DMS153 treated with DMSO at 0.1 percent for 48 hours (cell line): ENCODE results near the gene SPATA20.
A peak's percentile ranks its signal among the peaks of the same experiment; 100 is the strongest.

ENCODE experiments used
- DNase-seq: peaks from one replicate; lab custom pipeline; 2025; ENCODE audit not compliant: unreplicated experiment; lab: John Stamatoyannopoulos, UW

Gene SPATA20

DNA sequence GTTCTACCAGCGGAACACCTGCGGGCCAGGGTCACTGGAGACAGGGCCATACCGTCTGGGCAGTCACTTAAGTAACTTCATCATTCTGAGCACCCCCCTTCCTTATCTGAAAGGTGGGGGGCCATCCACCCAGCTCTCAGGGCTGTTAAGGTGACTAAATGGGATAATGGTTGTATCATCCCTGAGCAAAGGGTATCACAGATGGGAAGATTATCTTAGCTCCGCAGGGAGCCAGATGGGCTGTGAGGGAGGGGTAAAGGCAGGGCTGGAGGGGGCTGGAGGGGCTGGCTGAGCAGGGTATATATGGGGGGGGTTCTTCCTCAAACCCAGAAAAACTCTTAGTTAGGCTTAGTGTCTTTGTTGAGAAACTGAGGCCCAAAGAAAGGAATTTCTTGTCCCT is 10.7 kb downstream of the SPATA20 start:
- no peak for DNase-seq

DNA sequence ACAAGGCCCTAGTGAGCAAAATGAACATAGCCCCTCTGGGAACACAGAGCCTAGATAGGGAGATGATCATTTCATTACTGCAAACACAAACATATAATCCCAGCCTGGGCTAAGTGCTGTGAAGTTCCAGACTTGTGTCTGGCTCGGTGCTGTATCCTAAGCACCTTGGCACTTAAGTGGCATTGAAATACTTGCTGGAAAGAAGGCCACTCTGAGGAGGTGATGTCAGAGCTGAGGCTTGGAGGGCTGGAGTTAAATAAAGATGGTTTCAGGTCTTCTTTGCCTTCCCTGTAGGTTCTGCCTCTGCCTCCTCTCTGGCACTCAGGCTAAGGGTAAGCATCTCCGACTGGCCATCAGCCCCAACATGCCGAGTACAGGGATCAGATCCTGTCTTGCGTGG is 11.1 kb downstream of the SPATA20 start:
- no peak for DNase-seq

DNA sequence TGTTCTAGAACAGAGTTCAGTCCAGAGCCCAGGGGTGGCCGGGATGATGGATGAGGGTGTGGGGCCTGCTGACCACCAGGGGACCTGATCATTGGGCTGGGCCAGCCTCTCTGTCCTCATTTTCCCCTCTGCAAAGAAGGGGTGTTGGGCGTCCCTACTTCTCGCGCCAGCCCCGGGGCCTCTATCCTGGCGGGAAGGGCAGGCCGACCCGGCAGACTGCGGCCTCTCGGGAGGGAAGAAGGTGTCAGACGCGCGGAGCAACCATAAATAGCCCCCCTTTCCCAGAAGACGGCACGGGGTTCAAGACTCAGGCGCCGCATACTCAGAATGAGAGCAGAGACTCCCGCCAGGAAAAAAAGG is 11.6 kb downstream of the SPATA20 start:
- DNase-seq = no peak

DNA sequence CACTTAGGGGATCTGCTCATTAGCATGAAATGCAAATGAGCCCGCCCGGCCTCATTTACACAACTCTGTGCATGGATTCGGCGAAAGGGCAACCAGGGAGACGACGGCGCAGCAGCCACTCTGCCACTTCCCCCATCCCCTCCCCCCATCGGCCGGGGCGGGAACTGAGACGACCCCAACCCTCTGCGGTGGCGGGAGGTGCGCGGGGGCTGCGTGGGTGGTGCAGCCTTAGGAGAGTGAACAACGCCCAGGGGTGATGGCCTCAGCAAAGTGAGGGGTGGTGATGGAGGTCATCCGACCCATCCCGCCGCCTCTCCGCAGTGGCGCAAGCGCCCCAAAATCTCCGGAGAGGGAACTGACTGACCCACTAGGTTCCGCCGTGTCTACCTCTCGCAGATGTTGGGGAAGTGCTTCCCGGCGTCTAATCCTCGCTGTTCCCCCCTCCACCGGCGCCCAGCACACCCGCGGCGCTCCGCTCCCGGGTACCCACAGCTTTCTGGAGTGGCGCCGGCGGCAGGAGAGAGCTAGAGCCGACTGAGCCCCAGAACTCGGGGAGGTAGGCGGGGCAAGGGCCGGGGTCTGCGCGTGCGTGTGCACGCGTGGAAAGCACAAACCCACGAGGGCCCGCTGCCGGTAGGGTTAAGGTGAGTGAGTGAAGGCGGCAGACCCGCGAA is 12.1 kb downstream of the SPATA20 start:
- DNase-seq = no peak

DNA sequence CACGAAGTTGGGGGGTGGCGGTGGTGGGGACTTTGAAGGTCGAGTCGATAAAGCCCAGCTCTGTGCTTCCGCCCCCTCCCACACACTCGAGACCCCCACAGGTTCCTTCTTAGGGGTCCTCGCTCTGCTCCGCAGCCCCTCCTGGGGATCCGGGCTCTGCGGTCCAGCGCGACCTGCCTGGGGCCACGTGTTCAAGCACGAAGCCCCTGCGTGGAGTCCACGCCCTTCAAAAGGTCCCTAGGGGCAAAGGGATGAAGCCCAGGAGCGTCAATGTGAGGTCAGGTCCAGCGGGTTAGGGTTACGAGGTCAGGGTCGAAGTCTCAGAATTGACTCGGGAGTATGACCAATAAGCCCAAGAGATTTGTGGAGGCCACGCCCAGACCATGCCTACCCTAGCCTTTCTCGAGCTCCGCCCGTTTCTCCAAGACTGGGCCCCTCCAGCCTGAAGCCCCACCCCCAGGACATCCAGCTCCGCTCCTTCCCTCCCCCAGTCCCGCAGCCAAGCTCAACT is 12.8 kb downstream of the SPATA20 start:
- no peak for DNase-seq

DNA sequence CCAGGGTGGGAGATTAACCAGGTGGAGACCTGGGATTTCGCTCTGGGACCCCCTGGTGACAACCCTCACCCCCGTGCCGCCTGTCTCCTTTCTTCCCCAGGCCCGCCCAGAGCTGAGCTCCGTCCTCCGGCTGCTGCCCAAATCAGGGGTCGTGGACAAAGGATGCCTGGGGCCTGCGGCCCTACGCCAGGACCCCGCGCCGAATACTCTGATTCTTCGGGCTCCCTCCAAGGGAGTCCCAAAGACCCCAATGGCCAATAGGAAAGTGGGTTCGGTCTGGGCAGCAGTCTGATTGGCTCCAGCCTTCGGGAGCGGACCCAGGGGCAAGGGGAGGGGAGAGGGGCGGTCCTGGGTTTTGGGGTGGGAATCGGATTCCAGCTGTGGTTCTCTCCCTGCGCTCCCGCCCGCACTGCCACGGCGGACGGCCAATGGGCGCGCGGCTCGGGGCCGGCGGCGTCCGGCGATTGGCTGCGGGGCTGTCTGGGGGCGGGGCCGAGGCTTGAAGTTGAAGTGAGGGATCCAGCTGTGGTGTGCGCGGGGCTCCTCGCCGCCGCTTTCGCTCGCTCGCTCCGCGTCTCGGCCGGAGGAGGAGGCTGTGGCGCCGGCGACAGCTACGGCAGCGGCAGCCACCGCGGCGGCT is 13.3 kb downstream of the SPATA20 start, which contains the start of gene CACNA1G:
Gene CACNA1G, plus strand, starts transcription at position 531 of the 640 bp plus-strand sequence. CDS start 745 bp downstream, outside the sequence.
- DNase-seq = peak; percentile 51

DNA sequence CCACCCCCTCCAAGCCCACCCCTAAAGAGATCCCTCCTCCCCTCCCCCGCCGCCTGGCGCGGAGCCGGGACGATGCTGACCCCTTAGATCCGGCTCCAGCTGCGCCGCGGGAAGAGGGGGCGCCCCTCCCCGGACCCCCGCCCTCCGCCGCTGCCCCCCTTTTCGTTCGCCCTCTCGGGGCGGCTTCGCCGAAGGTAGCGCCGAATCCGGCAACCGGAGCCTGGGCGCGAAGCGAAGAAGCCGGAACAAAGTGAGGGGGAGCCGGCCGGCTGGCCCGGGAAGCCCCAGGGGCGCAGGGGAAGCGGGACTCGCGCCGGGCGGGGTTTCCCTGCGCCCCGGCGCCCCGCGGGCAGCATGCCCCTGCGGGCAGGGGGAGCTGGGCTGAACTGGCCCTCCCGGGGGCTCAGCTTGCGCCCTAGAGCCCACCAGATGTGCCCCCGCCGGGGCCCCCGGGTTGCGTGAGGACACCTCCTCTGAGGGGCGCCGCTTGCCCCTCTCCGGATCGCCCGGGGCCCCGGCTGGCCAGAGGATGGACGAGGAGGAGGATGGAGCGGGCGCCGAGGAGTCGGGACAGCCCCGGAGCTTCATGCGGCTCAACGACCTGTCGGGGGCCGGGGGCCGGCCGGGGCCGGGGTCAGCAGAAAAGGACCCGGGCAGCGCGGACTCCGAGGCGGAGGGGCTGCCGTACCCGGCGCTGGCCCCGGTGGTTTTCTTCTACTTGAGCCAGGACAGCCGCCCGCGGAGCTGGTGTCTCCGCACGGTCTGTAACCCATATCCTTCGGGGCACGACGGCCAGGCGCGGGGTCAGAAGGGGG is 14.2 kb downstream of the SPATA20 start:
- no peak for DNase-seq

DNA sequence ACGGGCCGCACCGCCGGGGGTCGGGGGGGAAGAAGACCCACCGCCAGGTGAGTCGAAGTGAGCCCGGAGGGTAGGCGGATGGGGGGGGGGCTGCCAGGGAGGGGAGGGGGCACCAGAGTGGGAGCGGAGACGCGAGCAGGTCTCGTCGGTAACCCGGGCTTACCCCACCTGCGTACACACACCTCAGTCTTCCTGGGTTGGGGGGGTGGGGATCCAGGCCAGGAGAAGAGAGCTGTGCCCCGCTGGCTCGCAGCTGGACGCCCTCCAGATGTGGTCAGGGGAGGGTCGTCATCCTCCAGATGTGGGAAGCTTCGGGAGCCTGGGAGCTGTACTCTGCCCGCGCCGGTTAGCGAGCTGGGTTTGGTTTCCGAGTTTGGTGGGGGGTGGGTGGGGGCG is 14.8 kb downstream of the SPATA20 start:
- no peak for DNase-seq

DNA sequence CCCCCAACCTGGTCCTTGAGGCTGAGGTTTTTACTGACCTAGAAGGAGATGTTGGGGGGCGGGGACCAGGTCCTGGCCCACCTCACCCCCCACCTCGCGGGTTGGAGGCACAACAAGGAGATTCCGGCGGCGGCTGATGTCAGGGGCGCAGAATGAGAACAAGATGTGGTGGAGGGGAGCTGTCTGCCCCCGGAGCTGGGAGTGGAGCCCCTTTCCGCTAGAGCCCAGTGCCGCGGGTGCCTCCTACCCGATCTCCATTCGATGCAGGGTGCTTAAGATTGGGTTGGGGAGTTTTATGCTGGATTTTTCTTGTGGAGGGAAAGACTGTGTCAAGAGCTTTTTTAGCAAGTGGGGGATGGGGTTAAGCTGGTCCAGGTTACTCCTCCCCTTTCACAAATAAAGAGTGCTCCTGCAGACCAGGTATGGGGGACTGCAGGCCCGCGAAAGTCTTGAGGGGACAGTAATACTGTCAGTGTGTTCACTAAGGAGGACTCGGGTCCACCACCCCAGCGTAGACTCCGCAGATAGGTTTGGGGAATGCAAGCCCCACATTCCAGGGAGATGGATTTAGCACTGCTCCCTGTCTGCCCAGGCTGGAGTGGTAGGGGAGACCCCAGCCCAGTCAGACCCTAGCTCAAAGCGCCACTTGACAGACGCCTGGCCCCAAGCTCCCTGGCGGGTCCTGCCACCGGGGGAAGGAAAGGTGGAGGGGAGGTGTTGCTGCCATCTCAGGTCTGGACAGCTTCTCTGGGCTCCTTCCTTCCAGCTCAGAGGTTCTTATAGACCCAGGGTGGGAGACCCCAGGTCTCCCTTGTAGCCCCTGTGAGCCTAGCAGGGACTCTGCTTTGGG is 15.5 kb downstream of the SPATA20 start:
- DNase-seq = no peak

DNA sequence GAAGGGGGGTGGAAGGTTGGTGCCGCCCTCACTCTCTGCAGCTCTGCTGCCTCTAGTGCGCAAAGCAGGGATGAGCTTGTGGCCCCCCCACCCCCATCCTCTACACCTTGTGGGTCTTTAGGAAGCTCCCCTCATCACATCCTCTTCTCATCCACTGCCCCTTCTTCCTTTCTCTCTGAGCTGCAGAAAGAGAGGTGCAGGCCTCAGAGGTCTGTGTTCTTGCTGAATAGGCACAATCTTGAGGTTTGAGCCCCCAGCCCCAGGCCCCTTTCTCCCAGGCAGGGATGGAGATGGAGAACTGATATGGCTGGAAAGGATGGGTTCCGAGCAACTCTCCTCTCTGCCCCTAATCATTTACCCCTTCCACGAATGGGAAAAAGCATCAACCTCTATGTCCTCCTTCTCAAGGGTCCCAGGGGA is 16.1 kb downstream of the SPATA20 start:
- DNase-seq = no peak

DNA sequence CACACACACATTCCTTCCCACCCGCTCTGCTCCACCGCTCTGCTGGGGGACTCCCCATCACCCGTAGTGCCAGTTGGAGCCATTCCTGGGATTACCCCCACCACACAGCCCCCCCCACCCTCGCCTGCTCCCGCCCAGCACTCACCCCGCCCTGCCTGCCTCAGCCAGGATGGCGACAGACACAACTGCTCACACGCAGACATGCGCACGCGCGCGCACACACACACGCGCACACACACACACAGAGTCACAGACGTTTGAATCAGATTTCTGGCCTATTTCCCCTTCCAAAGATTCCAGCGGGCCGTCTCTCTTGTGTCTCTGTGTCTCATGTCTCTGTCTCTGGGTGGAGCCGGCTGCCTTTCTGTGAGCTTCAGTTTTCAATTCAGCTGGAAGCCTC is 17.9 kb downstream of the SPATA20 start:
- no peak for DNase-seq

DNA sequence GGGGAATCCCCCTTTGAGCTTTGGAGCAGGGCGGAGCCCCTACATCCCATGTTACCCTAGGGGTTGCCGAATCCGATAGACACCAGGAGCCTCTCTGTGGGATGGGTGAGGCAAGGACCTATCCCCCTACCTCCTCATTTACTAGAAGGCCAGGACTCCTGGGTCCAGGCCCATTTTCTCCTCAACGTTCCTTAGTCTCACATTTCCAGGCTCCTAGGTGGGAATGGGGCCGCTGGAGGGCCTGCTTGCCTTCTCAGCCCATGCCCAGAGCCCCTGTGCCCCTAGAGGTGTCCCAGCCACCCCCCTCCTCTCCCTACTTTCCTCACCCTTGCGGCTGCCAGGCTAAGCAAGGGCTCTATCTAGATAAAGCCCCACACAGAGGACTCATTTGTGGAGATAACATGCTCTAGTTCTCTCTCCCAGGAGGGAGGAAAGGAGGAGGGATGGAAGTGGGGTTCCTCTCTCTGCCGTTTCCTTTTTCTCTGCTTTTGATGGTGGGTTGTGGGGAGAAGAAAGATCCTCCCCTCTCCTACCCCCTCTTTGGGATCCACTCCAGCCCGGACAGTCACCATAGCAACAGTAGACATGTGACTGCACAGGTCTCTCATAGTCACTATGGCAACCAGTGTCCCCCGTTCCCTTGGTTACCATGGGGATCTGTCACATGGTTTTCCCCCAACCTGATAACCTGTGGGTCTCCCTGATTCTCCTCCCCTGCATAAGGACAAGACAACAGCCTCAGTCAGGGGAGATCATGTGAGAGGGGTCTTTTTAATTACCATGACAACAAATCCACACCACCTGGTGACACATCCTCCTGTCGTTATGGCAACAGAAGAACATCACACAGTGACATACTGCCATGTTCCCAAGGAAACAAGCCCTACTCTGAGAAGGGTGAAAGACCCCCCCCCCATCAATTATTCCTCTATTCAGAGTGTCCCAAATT is 18.7 kb downstream of the SPATA20 start:
- no peak for DNase-seq

DNA sequence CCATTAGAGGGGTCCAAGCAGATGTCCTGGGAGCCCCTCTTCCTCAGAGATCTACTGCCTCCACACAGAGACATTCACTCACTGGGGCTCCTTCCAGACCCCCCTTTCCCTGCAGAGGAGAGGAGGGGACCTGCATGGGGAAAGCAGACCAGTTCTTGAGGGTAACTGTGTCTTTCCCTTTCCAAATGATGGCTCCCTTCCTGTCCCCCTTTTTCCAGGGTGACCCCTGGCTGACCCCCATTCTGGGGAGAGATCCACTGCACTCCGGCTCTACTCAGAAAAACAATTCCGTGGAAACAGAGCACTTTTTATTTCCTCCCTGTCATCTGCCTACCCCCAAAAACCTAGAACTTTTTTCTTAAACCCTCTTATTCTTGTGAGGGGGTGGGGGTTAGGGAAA is 19.9 kb downstream of the SPATA20 start:
- DNase-seq = no peak

DNA sequence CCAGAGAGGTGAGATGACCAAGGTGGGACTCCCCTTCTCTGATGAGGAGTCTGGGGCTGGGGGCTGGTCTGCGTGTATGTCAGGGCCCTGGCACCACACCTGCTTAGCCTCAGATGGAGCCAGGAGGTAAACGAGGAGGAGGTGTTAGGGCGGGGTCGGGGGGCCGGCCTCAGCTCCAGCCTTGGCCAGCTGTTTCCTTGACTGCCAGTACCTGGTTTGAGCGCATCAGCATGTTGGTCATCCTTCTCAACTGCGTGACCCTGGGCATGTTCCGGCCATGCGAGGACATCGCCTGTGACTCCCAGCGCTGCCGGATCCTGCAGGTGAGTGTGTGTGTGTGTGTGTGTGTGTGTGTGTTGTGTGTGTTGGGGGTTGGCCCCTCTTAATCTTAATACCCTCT is 21.7 kb downstream of the SPATA20 start:
- no peak for DNase-seq

DNA sequence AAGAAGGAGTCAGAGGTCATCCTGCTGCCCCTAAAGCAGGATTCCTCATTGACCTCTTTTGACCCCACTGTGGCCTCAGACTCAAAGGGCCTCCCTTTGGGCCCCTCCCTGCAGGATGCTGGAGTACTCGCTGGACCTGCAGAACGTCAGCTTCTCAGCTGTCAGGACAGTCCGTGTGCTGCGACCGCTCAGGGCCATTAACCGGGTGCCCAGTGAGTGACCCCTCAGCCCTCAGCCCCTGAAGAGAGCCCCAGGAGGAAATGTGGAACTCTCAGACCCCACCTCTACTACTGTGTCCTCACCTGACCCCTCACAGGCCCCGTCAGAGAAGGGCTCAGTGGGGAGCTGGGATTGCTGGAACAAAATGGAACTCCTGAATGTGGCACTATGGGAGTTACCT is 22.6 kb downstream of the SPATA20 start:
- DNase-seq = no peak

DNA sequence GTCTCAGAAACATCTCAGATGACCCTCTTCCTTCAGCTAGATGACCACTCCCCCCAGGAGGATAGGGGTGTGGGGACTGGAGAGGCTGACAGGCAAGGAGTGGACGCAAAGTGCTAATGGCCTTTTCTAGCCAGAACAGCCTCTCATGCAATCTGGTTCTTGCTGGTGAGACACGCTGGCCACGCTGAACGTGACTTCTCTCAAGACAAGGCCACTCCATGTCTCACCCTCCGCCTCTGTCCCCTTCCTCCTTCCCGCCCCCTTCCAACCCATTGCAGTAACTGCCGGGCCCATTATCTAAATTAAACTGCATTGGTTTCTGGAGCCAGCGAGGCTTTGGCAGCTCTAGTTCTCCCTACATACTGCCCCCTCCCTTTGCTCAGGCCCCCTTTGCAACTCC is 23.1 kb downstream of the SPATA20 start:
- no peak for DNase-seq

DNA sequence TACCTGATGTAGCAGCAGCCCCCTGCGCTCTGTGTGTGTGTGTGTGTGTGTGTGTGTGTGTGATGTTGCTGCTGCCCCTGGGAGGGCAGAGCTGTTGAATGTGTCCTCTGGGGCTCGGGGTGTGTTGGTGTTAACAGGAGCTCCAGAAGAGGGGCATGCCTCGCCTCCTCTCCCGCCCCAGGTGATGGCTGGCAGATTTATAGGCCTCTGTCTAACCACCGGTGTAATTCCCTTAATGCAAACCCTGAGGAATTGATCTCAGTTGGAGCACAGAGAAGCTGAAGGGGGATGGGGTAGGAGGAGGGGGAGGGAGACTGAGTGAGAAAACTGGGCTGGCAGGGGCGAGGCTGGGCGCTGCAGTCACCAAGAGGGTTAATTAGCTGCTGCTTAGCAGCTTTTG is 23.6 kb downstream of the SPATA20 start:
- no peak for DNase-seq

DNA sequence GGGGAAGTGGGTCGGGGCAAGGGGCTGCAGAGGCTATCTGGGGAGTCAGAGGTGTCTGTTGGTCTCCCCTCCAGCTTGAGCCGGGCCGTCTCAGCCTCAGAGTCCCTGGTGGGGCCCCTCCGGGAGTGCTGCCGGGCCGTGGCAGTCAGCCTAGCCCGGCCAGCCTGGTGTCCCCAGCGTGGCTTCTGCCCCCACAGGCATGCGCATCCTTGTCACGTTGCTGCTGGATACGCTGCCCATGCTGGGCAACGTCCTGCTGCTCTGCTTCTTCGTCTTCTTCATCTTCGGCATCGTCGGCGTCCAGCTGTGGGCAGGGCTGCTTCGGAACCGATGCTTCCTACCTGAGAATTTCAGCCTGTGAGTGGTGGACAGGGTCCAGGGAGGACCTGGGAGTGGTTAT is 24.7 kb downstream of the SPATA20 start:
- no peak for DNase-seq

DNA sequence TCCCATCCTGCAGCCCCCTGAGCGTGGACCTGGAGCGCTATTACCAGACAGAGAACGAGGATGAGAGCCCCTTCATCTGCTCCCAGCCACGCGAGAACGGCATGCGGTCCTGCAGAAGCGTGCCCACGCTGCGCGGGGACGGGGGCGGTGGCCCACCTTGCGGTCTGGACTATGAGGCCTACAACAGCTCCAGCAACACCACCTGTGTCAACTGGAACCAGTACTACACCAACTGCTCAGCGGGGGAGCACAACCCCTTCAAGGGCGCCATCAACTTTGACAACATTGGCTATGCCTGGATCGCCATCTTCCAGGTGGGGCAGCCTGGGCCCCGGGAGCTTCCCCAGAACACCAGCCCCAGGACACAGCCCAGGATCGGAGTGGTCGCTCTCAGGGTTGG is 25.6 kb downstream of the SPATA20 start:
- no peak for DNase-seq
